ENCODE data around the gene ITGAL.
"Not testable (repeated sequence)": the region's sequence is repeated elsewhere in the genome, so short reads cannot be mapped to it uniquely, and the experiment has no call there.

Gene ITGAL

DNA sequence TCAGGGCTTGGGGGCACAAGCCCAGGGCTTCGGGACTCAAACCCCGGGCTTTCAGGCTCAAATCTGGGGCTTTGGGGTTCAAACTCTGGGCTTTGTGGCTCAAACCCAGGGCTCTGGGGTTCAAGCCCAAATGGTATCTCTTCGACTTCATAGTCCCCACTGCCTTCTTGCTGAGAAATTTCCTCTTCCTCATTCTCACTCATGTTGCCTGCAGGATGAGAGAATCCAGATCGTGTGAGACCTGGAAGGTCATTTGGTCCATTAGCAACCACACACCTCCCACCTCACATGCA is 53.2 kb downstream of the ITGAL start:
- H3K4me3 ChIP-seq (ENCODE audit: low read depth, low read length): peak overlapping the region; percentile 49

DNA sequence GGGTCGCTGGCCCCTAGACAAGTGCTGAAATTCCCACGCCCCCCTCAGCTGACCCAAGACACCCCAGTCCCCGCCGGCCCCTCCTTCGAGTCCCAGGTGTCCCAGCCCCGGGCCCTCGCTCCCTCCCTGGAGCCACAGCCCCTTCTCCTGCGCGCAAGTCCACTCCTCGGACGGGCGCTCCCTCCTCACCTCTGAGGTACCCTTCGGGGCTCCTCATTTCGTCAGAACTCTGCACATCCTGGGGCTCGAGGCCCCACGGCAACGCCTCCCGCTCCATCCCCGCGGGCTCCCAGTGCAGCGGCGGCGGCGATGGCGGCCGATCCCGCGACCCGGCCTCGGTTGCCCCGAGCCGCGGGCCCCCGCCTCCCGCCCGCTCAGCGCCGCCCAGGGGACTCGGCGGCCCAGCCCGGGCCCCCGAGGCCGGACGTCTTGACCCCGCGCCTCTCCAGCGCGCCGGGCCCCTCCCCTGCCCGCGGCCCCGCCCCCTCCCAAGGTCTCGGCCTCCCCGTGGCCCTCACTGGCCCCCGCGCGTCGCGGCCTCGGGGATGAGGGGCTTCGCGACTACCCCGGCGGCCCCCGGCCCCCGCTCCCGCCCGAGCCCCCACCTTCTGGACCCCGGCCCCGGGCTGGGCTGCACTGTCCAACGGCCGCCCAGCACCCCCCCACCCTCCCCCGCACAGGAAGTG is 53.7 kb downstream of the ITGAL start, which contains the start of gene ZNF768:
Gene ZNF768 (minus strand): TSS at position 430 of the 686 bp plus-strand sequence. CDS start 153 bp downstream, at position 277.
- peak within 1 kb of the TSS; percentile 88 for H3K4me3 ChIP-seq (ENCODE audit: low read depth, low read length)

GRCh38 chr16:30526823-30527634 is 54.5 kb downstream of the ITGAL start:
- H3K4me3 ChIP-seq (ENCODE audit: low read depth, low read length): peak overlapping the region; percentile 88

DNA sequence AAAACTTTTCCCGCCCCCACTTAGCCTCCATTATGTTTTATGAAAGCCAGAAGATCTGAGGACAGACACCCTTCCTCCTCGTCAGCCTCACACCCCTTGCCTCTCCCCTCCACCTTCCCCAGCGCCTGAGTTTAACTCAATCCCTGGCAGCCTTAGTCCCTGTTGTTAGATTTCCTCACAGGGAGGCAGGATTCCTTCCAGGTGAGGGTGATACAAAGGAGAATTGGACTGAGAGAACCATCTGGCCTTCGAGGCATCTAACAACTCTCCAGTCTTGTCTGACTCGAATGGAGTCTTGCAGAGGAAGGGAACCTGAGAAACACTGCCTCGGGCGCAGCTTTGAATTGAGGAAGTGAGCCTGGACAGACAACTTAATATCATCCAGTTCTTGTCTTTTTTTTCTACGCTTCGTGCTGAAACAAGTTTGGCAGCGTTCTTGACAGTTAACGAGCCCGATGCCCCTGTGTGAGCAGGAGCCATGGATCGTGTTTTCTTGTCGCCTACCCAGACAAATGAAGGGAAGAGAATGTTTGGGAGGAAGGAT is 55.2 kb downstream of the ITGAL start:
- peak overlapping the region; percentile 18 for H3K4me3 ChIP-seq (ENCODE audit: low read depth, low read length)

- no peak overlapping the region for H3K4me3 ChIP-seq (ENCODE audit: low read depth, low read length)
Measured at GRCh38 chr16:30528799-30529457, 56.4 kb downstream of the ITGAL start.

DNA sequence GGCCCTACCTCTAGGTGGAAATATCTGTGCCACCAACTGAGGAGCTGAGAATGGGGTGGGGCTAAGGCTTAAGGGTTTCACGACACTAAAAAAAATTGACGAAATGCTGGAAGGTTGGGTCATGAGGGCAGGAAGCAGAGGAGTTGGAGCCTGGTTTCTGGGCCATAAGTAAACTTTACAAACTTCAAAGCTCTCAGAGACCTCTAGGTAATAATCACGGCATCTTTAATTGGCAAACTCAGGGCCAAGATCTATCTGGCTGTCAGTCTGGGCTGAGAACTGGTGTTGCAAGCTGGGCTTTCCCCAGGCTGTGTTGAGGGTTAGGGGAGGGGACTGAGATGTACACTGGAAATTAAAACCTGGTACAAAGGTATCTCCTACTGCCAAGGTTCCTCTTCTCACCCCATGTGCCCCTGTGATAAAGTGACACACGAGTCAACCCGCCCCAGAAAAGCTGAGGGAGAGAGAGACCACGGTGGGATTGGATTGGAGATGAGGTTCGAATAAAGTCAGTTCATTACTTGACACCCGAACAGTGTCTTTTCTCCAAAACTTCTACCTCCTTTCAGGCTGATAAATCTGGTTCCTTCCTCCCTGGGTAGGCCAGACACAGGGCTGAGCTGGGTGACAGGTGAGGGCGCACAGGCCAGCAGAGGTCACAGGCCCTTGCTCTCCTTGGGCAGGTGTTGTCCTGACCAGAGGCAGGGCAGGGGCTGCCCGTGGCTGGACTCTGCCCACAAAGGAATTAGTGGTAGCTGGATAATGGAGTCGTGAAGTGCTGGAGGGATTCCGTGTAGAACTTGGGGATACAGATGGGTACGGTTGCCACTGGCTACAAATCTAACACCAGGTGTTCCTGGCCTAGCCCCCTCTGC is 57.9 kb downstream of the ITGAL start:
- no peak overlapping the region for H3K4me3 ChIP-seq (ENCODE audit: low read depth, low read length)

DNA sequence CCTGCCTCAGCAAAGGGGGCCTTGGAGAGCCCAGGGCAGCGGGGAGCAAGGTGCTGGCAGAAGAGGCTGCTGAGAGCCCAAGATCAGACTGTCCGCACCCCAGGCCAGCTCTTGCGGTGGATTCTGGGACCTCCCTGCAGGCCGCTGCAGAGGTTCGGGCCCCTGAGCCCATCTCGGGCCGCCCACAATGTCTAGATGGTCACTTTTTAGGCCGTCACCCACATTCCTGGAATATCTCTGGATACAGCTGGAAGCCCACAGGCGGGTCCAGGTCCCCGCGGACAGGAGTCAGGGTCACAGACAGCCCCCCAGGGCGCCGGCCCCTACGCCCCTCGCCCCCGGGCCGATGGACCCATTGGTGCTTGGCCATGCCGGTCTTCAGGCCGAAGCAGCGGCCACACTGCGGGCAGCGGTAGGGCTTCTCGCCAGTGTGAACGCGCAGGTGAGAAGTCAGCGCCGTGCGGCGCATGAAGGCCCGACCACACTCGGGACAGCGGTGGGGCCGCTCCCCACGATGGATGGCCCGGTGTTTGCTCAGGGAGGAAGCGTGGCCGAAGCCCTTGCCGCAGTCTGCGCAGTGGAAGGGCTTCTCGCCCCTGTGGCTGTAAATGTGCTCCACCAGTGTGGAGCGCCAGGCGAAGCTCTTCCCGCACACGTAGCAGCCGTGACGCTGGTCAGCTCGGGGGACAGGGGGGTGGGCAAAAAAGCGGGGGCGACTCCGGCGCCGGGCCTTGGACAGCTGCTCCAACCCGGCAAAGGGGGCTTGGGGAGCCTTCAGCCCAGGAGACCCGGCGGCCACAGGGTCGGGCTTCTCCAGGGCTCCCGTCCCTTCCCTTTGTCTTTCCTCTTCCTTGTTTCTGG is 60.0 kb downstream of the ITGAL start:
- H3K4me3 ChIP-seq (ENCODE audit: low read depth, low read length): no peak overlapping the region

GRCh38 chr16:30533146-30533522 is 60.6 kb downstream of the ITGAL start:
- H3K4me3 ChIP-seq (ENCODE audit: low read depth, low read length): no peak overlapping the region

DNA sequence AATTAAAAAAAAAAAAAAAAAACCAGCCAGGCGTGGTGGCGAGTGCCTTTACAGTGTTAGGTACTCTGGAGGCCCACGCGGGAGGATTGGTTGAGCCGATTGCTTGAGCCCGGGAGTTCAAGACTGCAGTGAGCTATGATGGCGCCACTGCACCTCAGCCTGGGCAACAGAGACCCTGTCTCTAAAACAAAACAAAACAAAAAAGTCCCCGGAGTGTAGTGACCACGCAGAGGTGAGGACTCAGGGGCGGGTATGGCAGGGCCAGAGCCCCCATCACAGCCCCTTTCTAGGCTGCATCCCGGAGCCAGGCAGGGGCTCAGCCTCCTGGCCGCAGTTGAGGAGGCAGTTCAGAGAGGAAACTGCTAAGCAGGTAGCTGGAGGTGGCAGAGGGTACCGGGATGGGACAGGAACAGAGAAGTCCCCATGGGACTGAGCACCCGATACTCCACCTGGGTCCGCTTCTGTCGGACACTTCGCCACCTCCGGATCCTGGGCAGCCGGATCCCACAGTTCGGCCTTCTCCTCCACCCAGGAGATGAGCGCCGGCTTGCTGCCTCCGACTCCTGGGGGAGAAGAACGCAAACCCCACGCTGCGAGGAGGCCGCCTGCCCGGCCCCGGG is 61.3 kb downstream of the ITGAL start:
- H3K4me3 ChIP-seq (ENCODE audit: low read depth, low read length): peak overlapping the region; percentile 70

GRCh38 chr16:30534368-30535105 is 62.0 kb downstream of the ITGAL start, which contains the start of gene ZNF747:
Gene ZNF747, minus strand, starts transcription at chr16:30534858. Its CDS starts 179 bp downstream, at chr16:30534679.
- H3K4me3 ChIP-seq (ENCODE audit: low read depth, low read length): peak within 1 kb of the TSS; percentile 70

- H3K4me3 ChIP-seq (ENCODE audit: low read depth, low read length): peak overlapping the region; percentile 70
Measured at GRCh38 chr16:30535106-30535776, 62.7 kb downstream of the ITGAL start.

DNA sequence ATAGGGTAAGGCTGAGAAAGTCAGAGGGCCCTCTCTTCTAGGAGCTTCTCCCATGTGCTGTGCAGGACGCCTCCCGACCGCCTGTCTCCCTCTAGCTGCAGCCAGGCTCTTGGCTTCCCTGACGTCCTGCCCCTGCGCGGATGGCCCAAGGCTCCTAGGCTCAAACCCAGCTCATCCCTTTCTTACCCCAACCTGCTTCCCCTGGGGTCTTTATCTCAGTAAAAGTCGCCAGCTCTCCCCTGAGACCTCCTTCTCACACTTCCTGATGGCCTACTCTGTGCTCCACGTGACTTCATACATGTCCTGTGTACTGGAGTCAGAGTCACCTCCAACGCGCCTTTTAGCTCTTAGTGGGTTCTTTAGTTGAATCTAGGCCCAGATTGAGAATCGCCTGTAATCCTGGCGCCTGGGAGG is 63.2 kb downstream of the ITGAL start:
- peak overlapping the region; percentile 70 for H3K4me3 ChIP-seq (ENCODE audit: low read depth, low read length)

- H3K4me3 ChIP-seq (ENCODE audit: low read depth, low read length): not testable (repeated sequence)
Measured at GRCh38 chr16:30536391-30537024, 64.0 kb downstream of the ITGAL start.

GRCh38 chr16:30539000-30539964 is 66.7 kb downstream of the ITGAL start:
- no peak overlapping the region for H3K4me3 ChIP-seq (ENCODE audit: low read depth, low read length)

DNA sequence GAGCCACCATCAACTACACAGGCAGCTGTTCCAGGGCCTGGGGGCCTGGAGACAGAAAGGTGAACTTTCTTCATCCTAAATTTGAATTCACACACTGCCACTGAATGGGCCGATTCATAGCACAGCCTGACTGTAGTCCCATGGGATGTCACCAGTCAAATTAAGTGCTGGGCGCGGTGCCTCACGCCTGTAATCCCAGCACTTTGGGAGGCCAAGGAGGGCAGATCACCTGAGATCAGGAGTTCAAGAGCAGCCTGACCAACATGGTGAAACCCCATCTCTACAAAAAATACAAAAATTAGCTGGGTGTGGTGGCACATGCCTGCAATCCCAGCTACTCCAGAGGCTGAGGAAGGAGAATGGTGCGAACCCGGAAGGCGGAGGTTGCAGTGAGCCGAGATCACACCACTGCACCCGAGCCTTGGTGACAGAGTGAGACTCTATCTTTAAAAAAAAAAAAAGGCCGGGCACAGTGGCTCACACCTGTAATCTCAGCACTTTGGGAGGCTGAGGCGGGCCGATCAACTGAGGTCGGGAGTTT is 67.5 kb downstream of the ITGAL start:
- H3K4me3 ChIP-seq (ENCODE audit: low read depth, low read length): not testable (repeated sequence)

DNA sequence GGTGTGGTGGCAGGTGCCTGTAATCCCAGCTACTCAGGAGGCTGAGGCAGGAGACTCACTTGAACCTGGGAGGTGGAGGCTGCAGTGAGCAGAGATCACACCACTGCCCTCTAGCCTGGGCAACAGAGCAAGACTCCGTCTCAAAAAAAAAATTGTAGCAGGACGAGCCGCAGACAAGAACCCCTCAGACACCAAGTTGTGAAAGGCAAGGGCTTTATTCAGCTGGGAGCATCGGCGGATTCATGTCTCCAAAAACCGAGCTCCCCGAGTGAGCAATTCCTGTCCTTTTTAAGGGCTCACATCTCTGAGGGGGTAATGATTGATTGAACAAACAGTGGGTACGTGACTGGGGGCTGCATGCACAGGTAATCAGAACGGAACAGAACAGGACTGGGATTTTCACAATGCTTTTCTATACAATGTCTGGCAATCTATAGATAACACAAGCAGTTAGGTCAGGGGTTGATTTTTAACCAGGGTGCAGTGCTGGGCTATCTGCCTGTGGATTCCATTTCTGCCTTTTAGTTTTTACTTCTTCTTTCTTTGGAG is 68.4 kb downstream of the ITGAL start:
- not testable (repeated sequence) for H3K4me3 ChIP-seq (ENCODE audit: low read depth, low read length)

All from iPS-11a (cell line).